WERI-Rb-1 (cell line): ENCODE measurements around the gene NPAS2.

Experiments
- DNase-seq: peaks from one replicate; pipeline ENCODE4 v3.0.0-alpha.2; 2020
- H3K27ac ChIP-seq: fragments of 250-450 bp; sonication (Bioruptor Pico); 2 replicates; pipeline ENCODE4 v1.5.1; 2020; ENCODE audit warnings: mild to moderate bottlenecking, moderate library complexity
- H3K27me3 ChIP-seq: fragments of 250-450 bp; sonication (Bioruptor Pico); 2 replicates; pipeline ENCODE4 v1.5.1; 2021; ENCODE audit warnings: mild to moderate bottlenecking, low read depth, moderate library complexity; ENCODE audit not compliant: insufficient read depth, severe bottlenecking
- H3K36me3 ChIP-seq: fragments of 250-450 bp; sonication (Bioruptor Pico); 2 replicates; pipeline ENCODE4 v1.5.1; 2020; ENCODE audit warnings: mild to moderate bottlenecking, moderate library complexity
- H3K4me3 ChIP-seq: 2 replicates; pipeline ENCODE4 v1.5.1; 2011; ENCODE audit warnings: low read depth, mild to moderate bottlenecking, control low read depth, low read length
- H3K9me3 ChIP-seq: fragments of 250-450 bp; sonication (Bioruptor Pico); 2 replicates; pipeline ENCODE4 v1.5.1; 2021; ENCODE audit warnings: mild to moderate bottlenecking, moderate library complexity; ENCODE audit not compliant: severe bottlenecking
- TF ChIP-seq, protein P1 (sequence below): IDR thresholded peaks from 2 replicates; pipeline ENCODE4 v1.5.1; 2011; ENCODE audit warnings: low read depth, mild to moderate bottlenecking, control low read depth, inconsistent platforms, low read length

Gene NPAS2

GRCh38 chr2:100868083-100868482 is 48.1 kb downstream of the NPAS2 start:
- H3K36me3 ChIP-seq = no peaks in the 10 kb centered on the region
- no peak overlapping the region for H3K27ac ChIP-seq
- no peaks in the 10 kb centered on the region for H3K9me3 ChIP-seq
- peaks cover 3% of the 10 kb centered on the region for H3K27me3 ChIP-seq
- TF ChIP-seq, protein P1, sequence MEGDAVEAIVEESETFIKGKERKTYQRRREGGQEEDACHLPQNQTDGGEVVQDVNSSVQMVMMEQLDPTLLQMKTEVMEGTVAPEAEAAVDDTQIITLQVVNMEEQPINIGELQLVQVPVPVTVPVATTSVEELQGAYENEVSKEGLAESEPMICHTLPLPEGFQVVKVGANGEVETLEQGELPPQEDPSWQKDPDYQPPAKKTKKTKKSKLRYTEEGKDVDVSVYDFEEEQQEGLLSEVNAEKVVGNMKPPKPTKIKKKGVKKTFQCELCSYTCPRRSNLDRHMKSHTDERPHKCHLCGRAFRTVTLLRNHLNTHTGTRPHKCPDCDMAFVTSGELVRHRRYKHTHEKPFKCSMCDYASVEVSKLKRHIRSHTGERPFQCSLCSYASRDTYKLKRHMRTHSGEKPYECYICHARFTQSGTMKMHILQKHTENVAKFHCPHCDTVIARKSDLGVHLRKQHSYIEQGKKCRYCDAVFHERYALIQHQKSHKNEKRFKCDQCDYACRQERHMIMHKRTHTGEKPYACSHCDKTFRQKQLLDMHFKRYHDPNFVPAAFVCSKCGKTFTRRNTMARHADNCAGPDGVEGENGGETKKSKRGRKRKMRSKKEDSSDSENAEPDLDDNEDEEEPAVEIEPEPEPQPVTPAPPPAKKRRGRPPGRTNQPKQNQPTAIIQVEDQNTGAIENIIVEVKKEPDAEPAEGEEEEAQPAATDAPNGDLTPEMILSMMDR = no peak
- H3K4me3 ChIP-seq = no peak overlapping the region
- DNase-seq = no peak

- no peaks in the 10 kb centered on the region for H3K36me3 ChIP-seq
- no peak overlapping the region for H3K27ac ChIP-seq
- no peak overlapping the region for H3K4me3 ChIP-seq
- peaks cover 3% of the 10 kb centered on the region for H3K27me3 ChIP-seq
- DNase-seq = no peak
- TF ChIP-seq, protein P1 = no peak
- no peaks in the 10 kb centered on the region for H3K9me3 ChIP-seq
Measured at GRCh38 chr2:100869120-100869519, 49.2 kb downstream of the NPAS2 start.

GRCh38 chr2:100870652-100871531 is 51.0 kb downstream of the NPAS2 start:
- no peak for DNase-seq
- H3K27me3 ChIP-seq = no peaks in the 10 kb centered on the region
- H3K36me3 ChIP-seq = no peaks in the 10 kb centered on the region
- TF ChIP-seq, protein P1 = peak; percentile 45
- no peak overlapping the region for H3K4me3 ChIP-seq
- no peaks in the 10 kb centered on the region for H3K9me3 ChIP-seq
- no peak overlapping the region for H3K27ac ChIP-seq

GRCh38 chr2:100875516-100876230 is 55.7 kb downstream of the NPAS2 start:
- no peak overlapping the region for H3K27ac ChIP-seq
- DNase-seq = no peak
- H3K27me3 ChIP-seq = peaks cover 7% of the 10 kb centered on the region
- H3K36me3 ChIP-seq = no peaks in the 10 kb centered on the region
- H3K9me3 ChIP-seq = no peaks in the 10 kb centered on the region
- TF ChIP-seq, protein P1 = no peak
- no peak overlapping the region for H3K4me3 ChIP-seq

DNA sequence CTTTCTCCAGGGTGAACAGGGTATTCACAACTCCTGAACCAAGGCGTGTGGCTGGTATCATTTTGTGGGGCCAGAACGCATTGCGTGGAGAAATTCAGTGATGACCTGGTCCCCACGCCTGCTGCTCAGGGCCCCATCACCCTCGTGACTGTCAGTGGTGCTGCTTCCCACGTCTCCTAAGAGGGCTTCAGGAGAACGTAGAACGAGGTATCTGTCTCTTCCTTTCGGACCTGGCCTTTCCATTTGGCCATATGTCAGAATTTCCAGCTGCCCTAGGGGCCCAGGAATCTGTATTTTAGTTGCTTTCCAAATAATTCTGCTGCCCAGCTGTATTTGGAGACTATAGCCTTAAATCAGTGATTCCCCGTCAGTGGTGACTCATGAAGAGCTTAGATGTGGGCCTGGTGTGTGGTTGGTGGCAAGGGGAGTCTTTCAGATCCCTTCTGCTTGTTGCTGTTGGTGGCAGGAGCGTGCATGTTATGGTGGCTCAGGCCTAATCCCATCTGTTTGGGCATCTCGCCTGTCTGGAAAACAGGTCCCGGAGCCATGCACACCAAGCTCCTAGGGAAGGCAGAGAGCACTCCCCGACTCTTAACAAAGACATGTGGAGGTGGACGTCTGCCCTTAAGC is 56.4 kb downstream of the NPAS2 start:
- H3K4me3 ChIP-seq = no peak overlapping the region
- H3K27ac ChIP-seq = no peak overlapping the region
- TF ChIP-seq, protein P1 = no peak
- DNase-seq = no peak
- H3K36me3 ChIP-seq = no peaks in the 10 kb centered on the region
- H3K9me3 ChIP-seq = no peaks in the 10 kb centered on the region
- H3K27me3 ChIP-seq = peaks cover 7% of the 10 kb centered on the region
